Measurements from ENCODE around the gene GPR141. TPM values are rescaled to one million over a fixed set of nuclear protein-coding genes. Genes with fewer than 3 reads are reported as not detected.

GPR141 gene
- total and polyA plus RNA-seq, 9 of the 15 experiments (the other 6 are each of a cell fraction or from before 2014, with no cell fraction given): not detected

DNA sequence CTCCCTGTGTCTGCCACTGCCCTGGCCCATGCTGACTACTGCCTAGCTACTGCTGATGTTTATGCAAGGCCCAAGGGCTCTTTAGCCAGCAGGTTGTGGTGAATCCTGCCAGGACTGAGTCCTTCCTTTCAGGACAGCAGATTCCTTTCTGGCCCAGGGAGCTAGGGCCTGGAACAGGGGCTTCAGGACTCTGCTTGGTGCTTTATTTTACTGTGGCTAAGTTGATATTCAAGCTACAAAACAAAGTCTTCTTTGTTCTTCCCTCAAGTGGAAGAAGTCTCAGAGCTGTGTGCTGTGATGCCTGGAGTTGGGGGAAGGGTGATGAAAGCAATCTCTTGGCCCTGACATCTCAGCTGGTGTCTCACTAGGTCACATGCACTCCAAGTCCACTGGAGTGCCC is 98.6 kb downstream of the GPR141 start:
- Histone ChIP-seq H3K9ac (ENCODE audit: insufficient read depth in 1 of 2, low read depth in 2 of 2, low read length in 2 of 2) (no peak overlapping the region), H3K27ac (ENCODE audit: extremely low read depth, low read depth, low read length) (no peak overlapping the region), H3K4me1 (replicated peaks in 1 of 2; ENCODE audit: control insufficient read depth in 2 of 2, insufficient read depth in 2 of 2, low read length in 2 of 2) (no peaks in the 10 kb centered on the region), H2AFZ (ENCODE audit: low read depth, low read length) (no peak overlapping the region), H4K20me1 (replicated peaks; ENCODE audit: control insufficient read depth, insufficient read depth, low read length) (no peaks in the 10 kb centered on the region), H3K27me3 (ENCODE audit: control insufficient read depth in 2 of 2, insufficient read depth in 2 of 2, low read length in 2 of 2) (no peaks in the 10 kb centered on the region), H3K9me3 (replicated peaks; ENCODE audit: control insufficient read depth, insufficient read depth, low read depth, low read length) (no peaks in the 10 kb centered on the region), H3K36me3 (ENCODE audit: control insufficient read depth, insufficient read depth, low read length) (no peaks in the 10 kb centered on the region), H3K9me1 (ENCODE audit: control insufficient read depth, insufficient read depth, low read length) (no peaks in the 10 kb centered on the region), H3K4me2 (ENCODE audit: insufficient read depth, low read length) (no peak overlapping the region), H3K79me2 (ENCODE audit: control insufficient read depth, insufficient read depth, low read length) (no peaks in the 10 kb centered on the region), H3K4me3 (no peak overlapping the region)
- CTCF ChIA-PET (ENCODE audit: low intra/inter-chr PET ratio): no interaction called here
- TF ChIP-seq, protein P1, sequence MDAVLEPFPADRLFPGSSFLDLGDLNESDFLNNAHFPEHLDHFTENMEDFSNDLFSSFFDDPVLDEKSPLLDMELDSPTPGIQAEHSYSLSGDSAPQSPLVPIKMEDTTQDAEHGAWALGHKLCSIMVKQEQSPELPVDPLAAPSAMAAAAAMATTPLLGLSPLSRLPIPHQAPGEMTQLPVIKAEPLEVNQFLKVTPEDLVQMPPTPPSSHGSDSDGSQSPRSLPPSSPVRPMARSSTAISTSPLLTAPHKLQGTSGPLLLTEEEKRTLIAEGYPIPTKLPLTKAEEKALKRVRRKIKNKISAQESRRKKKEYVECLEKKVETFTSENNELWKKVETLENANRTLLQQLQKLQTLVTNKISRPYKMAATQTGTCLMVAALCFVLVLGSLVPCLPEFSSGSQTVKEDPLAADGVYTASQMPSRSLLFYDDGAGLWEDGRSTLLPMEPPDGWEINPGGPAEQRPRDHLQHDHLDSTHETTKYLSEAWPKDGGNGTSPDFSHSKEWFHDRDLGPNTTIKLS (IDR thresholded peaks at IDR 0.05; ENCODE audit: borderline replicate concordance, low read depth): no peak
- intact Hi-C loops (cut with micrococcal nuclease) (no loop called here), in situ Hi-C loops (cut with MboI) (no loop called here)
- no TSS peak for BruUV-seq (replicated peaks)
- POLR2A ChIA-PET: interaction anchor here (0.5 kb wide), 1 partner anchor 17 kb away, joined by 3 read pairs; no protein-coding TSS in a partner anchor
- ATAC-seq: no peak
- no peak for DNase-seq (ENCODE audit: extremely low read depth in 1 of 4, low spot score in 3 of 4)
- FAIRE-seq: no peak

DNA sequence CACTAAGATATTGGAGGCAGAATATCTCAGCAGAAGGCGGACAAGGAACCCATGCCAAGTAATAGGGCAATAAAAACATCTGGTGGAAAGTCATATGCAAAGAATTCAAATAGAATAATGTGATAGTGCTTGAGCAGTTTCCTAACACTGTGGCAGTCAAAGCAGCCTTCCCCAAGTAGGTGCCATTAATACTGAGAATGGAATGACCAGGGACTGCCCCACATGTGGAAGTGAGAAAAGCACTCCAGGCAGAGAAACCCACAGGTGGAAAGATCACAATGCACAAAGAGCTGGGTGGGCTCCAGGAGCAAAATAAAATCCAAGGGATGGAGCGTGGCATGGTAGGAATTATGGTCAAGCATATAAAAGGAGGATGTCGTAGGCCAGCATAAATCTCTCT is 100.4 kb downstream of the GPR141 start:
- Histone ChIP-seq H3K27ac (ENCODE audit: extremely low read depth, low read depth, low read length) (no peak overlapping the region), H3K4me2 (ENCODE audit: insufficient read depth, low read length) (no peak overlapping the region), H3K4me3 (no peak overlapping the region), H4K20me1 (replicated peaks; ENCODE audit: control insufficient read depth, insufficient read depth, low read length) (no peaks in the 10 kb centered on the region), H3K9me3 (replicated peaks; ENCODE audit: control insufficient read depth, insufficient read depth, low read depth, low read length) (no peaks in the 10 kb centered on the region), H2AFZ (ENCODE audit: low read depth, low read length) (no peak overlapping the region), H3K9ac (ENCODE audit: insufficient read depth in 1 of 2, low read depth in 2 of 2, low read length in 2 of 2) (no peak overlapping the region), H3K79me2 (ENCODE audit: control insufficient read depth, insufficient read depth, low read length) (no peaks in the 10 kb centered on the region), H3K4me1 (replicated peaks in 1 of 2; ENCODE audit: control insufficient read depth in 2 of 2, insufficient read depth in 2 of 2, low read length in 2 of 2) (no peaks in the 10 kb centered on the region), H3K36me3 (ENCODE audit: control insufficient read depth, insufficient read depth, low read length) (no peaks in the 10 kb centered on the region), H3K9me1 (ENCODE audit: control insufficient read depth, insufficient read depth, low read length) (no peaks in the 10 kb centered on the region), H3K27me3 (ENCODE audit: control insufficient read depth in 2 of 2, insufficient read depth in 2 of 2, low read length in 2 of 2) (no peaks in the 10 kb centered on the region)
- no peak for ATAC-seq
- no peak for DNase-seq (ENCODE audit: extremely low read depth in 1 of 4, low spot score in 3 of 4)
- in situ Hi-C loops (cut with MboI): no loop called here
- WGBS (ENCODE audit: insufficient coverage, low coverage, missing lambda C conversion rate): 0% methylated on average over 3 of the region's 3 CpGs
- ChIA-PET CTCF (ENCODE audit: low intra/inter-chr PET ratio) (no interaction called here), POLR2A (no interaction called here)
- no peak for FAIRE-seq
- intact Hi-C loops (cut with micrococcal nuclease): no loop called here
- BruUV-seq (replicated peaks): no TSS peak
- TF ChIP-seq ZFX (CRISPR knock-in tag; IDR thresholded peaks at IDR 0.05): no peak
- TF ChIP-seq, protein P2, sequence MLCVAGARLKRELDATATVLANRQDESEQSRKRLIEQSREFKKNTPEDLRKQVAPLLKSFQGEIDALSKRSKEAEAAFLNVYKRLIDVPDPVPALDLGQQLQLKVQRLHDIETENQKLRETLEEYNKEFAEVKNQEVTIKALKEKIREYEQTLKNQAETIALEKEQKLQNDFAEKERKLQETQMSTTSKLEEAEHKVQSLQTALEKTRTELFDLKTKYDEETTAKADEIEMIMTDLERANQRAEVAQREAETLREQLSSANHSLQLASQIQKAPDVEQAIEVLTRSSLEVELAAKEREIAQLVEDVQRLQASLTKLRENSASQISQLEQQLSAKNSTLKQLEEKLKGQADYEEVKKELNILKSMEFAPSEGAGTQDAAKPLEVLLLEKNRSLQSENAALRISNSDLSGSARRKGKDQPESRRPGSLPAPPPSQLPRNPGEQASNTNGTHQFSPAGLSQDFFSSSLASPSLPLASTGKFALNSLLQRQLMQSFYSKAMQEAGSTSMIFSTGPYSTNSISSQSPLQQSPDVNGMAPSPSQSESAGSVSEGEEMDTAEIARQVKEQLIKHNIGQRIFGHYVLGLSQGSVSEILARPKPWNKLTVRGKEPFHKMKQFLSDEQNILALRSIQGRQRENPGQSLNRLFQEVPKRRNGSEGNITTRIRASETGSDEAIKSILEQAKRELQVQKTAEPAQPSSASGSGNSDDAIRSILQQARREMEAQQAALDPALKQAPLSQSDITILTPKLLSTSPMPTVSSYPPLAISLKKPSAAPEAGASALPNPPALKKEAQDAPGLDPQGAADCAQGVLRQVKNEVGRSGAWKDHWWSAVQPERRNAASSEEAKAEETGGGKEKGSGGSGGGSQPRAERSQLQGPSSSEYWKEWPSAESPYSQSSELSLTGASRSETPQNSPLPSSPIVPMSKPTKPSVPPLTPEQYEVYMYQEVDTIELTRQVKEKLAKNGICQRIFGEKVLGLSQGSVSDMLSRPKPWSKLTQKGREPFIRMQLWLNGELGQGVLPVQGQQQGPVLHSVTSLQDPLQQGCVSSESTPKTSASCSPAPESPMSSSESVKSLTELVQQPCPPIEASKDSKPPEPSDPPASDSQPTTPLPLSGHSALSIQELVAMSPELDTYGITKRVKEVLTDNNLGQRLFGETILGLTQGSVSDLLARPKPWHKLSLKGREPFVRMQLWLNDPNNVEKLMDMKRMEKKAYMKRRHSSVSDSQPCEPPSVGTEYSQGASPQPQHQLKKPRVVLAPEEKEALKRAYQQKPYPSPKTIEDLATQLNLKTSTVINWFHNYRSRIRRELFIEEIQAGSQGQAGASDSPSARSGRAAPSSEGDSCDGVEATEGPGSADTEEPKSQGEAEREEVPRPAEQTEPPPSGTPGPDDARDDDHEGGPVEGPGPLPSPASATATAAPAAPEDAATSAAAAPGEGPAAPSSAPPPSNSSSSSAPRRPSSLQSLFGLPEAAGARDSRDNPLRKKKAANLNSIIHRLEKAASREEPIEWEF (CRISPR knock-in tag; IDR thresholded peaks at IDR 0.05): no peak
- TF ChIP-seq, protein P3, sequence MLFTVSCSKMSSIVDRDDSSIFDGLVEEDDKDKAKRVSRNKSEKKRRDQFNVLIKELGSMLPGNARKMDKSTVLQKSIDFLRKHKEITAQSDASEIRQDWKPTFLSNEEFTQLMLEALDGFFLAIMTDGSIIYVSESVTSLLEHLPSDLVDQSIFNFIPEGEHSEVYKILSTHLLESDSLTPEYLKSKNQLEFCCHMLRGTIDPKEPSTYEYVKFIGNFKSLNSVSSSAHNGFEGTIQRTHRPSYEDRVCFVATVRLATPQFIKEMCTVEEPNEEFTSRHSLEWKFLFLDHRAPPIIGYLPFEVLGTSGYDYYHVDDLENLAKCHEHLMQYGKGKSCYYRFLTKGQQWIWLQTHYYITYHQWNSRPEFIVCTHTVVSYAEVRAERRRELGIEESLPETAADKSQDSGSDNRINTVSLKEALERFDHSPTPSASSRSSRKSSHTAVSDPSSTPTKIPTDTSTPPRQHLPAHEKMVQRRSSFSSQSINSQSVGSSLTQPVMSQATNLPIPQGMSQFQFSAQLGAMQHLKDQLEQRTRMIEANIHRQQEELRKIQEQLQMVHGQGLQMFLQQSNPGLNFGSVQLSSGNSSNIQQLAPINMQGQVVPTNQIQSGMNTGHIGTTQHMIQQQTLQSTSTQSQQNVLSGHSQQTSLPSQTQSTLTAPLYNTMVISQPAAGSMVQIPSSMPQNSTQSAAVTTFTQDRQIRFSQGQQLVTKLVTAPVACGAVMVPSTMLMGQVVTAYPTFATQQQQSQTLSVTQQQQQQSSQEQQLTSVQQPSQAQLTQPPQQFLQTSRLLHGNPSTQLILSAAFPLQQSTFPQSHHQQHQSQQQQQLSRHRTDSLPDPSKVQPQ (CRISPR knock-in tag; IDR thresholded peaks at IDR 0.05; ENCODE audit: borderline replicate concordance): no peak

Measured in K562 (cell line).